ENCODE results near the gene KLF12. TPM values are rescaled to one million over a fixed set of nuclear protein-coding genes. Genes with fewer than 3 reads are reported as not detected.

KLF12 gene
- total RNA-seq, 1 experiment from 2014 or later = 14.0 TPM

DNA sequence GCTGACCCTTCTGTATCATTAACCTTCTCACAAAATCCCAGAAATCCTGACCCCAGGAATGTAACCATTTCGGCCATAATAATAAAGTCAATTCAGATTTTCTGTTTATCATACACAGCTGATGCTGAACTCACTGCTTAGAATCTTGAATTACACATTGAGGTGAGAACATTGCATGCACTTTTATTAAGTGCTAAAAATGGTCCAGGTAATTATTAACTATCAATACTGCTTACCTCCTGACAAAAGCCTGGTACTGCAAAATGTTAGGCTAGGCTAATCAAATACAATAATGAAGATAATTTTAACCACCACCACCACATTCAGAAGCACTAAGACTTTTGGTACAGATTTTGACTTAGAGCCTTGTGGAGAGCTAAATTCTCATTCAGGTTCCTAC is 36.1 kb downstream of the KLF12 start:
- BruUV-seq (replicated peaks) = no TSS peak
- intact Hi-C loops (cut with micrococcal nuclease; ENCODE audit: unreplicated experiment) = no loop called here
- H3K27ac Mint-ChIP-seq (ENCODE audit: unreplicated experiment) = no peak overlapping the region

GRCh38 chr13:74097116-74097515 is 37.1 kb downstream of the KLF12 start:
- no peaks in the 10 kb centered on the region; the same call in 1 of the 2 replicates for H3K4me1 ChIP-seq
- TF ChIP-seq, protein P1, sequence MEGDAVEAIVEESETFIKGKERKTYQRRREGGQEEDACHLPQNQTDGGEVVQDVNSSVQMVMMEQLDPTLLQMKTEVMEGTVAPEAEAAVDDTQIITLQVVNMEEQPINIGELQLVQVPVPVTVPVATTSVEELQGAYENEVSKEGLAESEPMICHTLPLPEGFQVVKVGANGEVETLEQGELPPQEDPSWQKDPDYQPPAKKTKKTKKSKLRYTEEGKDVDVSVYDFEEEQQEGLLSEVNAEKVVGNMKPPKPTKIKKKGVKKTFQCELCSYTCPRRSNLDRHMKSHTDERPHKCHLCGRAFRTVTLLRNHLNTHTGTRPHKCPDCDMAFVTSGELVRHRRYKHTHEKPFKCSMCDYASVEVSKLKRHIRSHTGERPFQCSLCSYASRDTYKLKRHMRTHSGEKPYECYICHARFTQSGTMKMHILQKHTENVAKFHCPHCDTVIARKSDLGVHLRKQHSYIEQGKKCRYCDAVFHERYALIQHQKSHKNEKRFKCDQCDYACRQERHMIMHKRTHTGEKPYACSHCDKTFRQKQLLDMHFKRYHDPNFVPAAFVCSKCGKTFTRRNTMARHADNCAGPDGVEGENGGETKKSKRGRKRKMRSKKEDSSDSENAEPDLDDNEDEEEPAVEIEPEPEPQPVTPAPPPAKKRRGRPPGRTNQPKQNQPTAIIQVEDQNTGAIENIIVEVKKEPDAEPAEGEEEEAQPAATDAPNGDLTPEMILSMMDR (IDR thresholded peaks at IDR 0.05; ENCODE audit: insufficient read depth in 1 of 2, low read depth in 1 of 2, low read length in 1 of 2, severe bottlenecking in 1 of 2, unreplicated experiment in 1 of 2) = no peak
- Mint-ChIP-seq H3K9me3 (ENCODE audit: unreplicated experiment) (peaks cover 13% of the 10 kb centered on the region), H3K27ac (ENCODE audit: unreplicated experiment) (no peak overlapping the region), H3K4me3 (ENCODE audit: unreplicated experiment) (no peak overlapping the region), H3K4me1 (ENCODE audit: low read depth, unreplicated experiment) (no peaks in the 10 kb centered on the region), H3K27me3 (ENCODE audit: insufficient read depth, unreplicated experiment) (no peaks in the 10 kb centered on the region), H3K36me3 (ENCODE audit: insufficient read depth, unreplicated experiment) (no peaks in the 10 kb centered on the region)
- H3K9me3 ChIP-seq = no peaks in the 10 kb centered on the region
- POLR2A ChIA-PET = no interaction called here
- H3K4me3 ChIP-seq (ENCODE audit: low read depth, low read length) = no peak overlapping the region
- no TSS peak for BruUV-seq (replicated peaks)
- H3K27me3 ChIP-seq (replicated peaks; ENCODE audit: control insufficient read depth, insufficient read depth, low read length) = no peaks in the 10 kb centered on the region
- DNase-seq = no peak
- CTCF ChIA-PET = no interaction called here
- intact Hi-C loops (cut with micrococcal nuclease; ENCODE audit: unreplicated experiment) = no loop called here
- H3K36me3 ChIP-seq (ENCODE audit: control insufficient read depth, insufficient read depth, low read length) = no peaks in the 10 kb centered on the region

More for the DNA sequence above, 36.1 kb downstream of the KLF12 start:
- ChIA-PET CTCF (no interaction called here), POLR2A (no interaction called here)
- Histone ChIP-seq H3K4me3 (ENCODE audit: low read depth, low read length) (no peak overlapping the region), H3K36me3 (ENCODE audit: control insufficient read depth, insufficient read depth, low read length) (no peaks in the 10 kb centered on the region), H3K9me3 (no peaks in the 10 kb centered on the region), H3K4me1 (no peaks in the 10 kb centered on the region; the same call in 1 of the 2 replicates), H3K27me3 (replicated peaks; ENCODE audit: control insufficient read depth, insufficient read depth, low read length) (no peaks in the 10 kb centered on the region)
- Mint-ChIP-seq H3K4me1 (ENCODE audit: low read depth, unreplicated experiment) (no peaks in the 10 kb centered on the region), H3K9me3 (ENCODE audit: unreplicated experiment) (peaks cover 13% of the 10 kb centered on the region), H3K4me3 (ENCODE audit: unreplicated experiment) (no peak overlapping the region), H3K36me3 (ENCODE audit: insufficient read depth, unreplicated experiment) (no peaks in the 10 kb centered on the region), H3K27me3 (ENCODE audit: insufficient read depth, unreplicated experiment) (no peaks in the 10 kb centered on the region)
- DNase-seq = no peak
- TF ChIP-seq, protein P1 (IDR thresholded peaks at IDR 0.05; ENCODE audit: insufficient read depth in 1 of 2, low read depth in 1 of 2, low read length in 1 of 2, severe bottlenecking in 1 of 2, unreplicated experiment in 1 of 2) = no peak

DNA sequence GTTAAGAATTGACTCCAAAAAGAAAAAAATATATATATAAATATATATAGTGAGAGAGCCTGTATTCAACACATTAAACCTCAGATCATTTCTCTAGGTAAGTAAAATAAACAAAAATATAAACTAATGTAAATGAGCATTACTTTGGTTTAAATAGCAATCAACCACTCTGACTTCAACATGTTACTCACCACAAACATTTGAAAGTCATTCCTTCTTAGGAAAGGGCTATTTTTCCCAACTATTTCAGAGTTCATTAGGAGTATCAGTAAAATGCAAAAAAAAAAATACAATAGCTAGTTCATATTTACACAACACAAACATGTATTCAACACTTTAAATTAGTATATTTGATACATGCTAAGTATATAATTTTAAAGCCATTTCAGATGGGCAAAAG is 40.5 kb downstream of the KLF12 start:
- Mint-ChIP-seq H3K36me3 (ENCODE audit: insufficient read depth, unreplicated experiment) (no peaks in the 10 kb centered on the region), H3K27ac (ENCODE audit: unreplicated experiment) (no peak overlapping the region), H3K4me3 (ENCODE audit: unreplicated experiment) (no peak overlapping the region), H3K4me1 (ENCODE audit: low read depth, unreplicated experiment) (no peaks in the 10 kb centered on the region), H3K27me3 (ENCODE audit: insufficient read depth, unreplicated experiment) (no peaks in the 10 kb centered on the region), H3K9me3 (ENCODE audit: unreplicated experiment) (no peaks in the 10 kb centered on the region)
- Histone ChIP-seq H3K4me3 (ENCODE audit: low read depth, low read length) (no peak overlapping the region), H3K4me1 (no peaks in the 10 kb centered on the region; the same call in 1 of the 2 replicates), H3K27me3 (replicated peaks; ENCODE audit: control insufficient read depth, insufficient read depth, low read length) (no peaks in the 10 kb centered on the region), H3K9me3 (no peaks in the 10 kb centered on the region), H3K36me3 (ENCODE audit: control insufficient read depth, insufficient read depth, low read length) (no peaks in the 10 kb centered on the region)
- no TSS peak for BruUV-seq (replicated peaks)
- POLR2A ChIA-PET = no interaction called here
- intact Hi-C loops (cut with micrococcal nuclease; ENCODE audit: unreplicated experiment) = no loop called here
- no peak for DNase-seq
- CTCF ChIA-PET = no interaction called here
- TF ChIP-seq, protein P1 (IDR thresholded peaks at IDR 0.05; ENCODE audit: insufficient read depth in 1 of 2, low read depth in 1 of 2, low read length in 1 of 2, severe bottlenecking in 1 of 2, unreplicated experiment in 1 of 2) = no peak

Data from Caco-2 (cell line).